Measurements from ENCODE around the gene SCGB1C2. TPM values are rescaled to one million over a fixed set of nuclear protein-coding genes. Genes with fewer than 3 reads are reported as not detected.

Gene SCGB1C2
- total and polyA plus RNA-seq, 5 donors from 2014 or later: not detected

- H3K36me3 ChIP-seq (ENCODE audit: control insufficient read depth, insufficient read depth, low read length): no peaks in the 10 kb centered on the region
- Mint-ChIP-seq H3K36me3 (no peaks in the 10 kb centered on the region), H3K4me1 (peaks cover 0 to 4% (median 0%) of the 10 kb centered on the region in 4 donors), H3K4me3 (no peak overlapping the region), H3K9me3 (no peaks in the 10 kb centered on the region), H3K27me3 (no peaks in the 10 kb centered on the region), H3K27ac (no peak overlapping the region)
- H3K9me3 ChIP-seq (ENCODE audit: control insufficient read depth in 2 of 2, low read length in 2 of 2): no peaks in the 10 kb centered on the region
- no peaks in the 10 kb centered on the region for H3K27me3 ChIP-seq (ENCODE audit: control insufficient read depth, insufficient read depth, low read length)
- H3K27ac ChIP-seq (ENCODE audit: insufficient read depth, low read length, poor library complexity, severe bottlenecking): no peak overlapping the region
- no peak for DNase-seq
- H3K4me1 ChIP-seq (ENCODE audit: control insufficient read depth, insufficient read depth, low read length, poor library complexity, severe bottlenecking): peaks cover 4% of the 10 kb centered on the region
- ATAC-seq (ENCODE audit: low read depth in 2 of 2): no peak
- no peak overlapping the region for H3K4me3 ChIP-seq (ENCODE audit: low read depth, low read length)
Observed at GRCh38 chr17:146546-146945, 9.2 kb downstream of the SCGB1C2 start.

- H3K4me3 ChIP-seq (ENCODE audit: low read depth, low read length): no peak overlapping the region
- Mint-ChIP-seq H3K4me3 (no peak overlapping the region), H3K9me3 (no peaks in the 10 kb centered on the region), H3K4me1 (peaks cover 0 to 4% (median 0%) of the 10 kb centered on the region in 4 donors), H3K27ac (no peak overlapping the region), H3K27me3 (no peaks in the 10 kb centered on the region), H3K36me3 (no peaks in the 10 kb centered on the region)
- DNase-seq (no peak), ATAC-seq (ENCODE audit: low read depth in 2 of 2) (no peak)
- H3K27me3 ChIP-seq (ENCODE audit: control insufficient read depth, insufficient read depth, low read length): no peaks in the 10 kb centered on the region
- H3K27ac ChIP-seq (ENCODE audit: insufficient read depth, low read length, poor library complexity, severe bottlenecking): no peak overlapping the region
- H3K36me3 ChIP-seq (ENCODE audit: control insufficient read depth, insufficient read depth, low read length): no peaks in the 10 kb centered on the region
- no peaks in the 10 kb centered on the region for H3K9me3 ChIP-seq (ENCODE audit: control insufficient read depth in 2 of 2, low read length in 2 of 2)
- peaks cover 4% of the 10 kb centered on the region for H3K4me1 ChIP-seq (ENCODE audit: control insufficient read depth, insufficient read depth, low read length, poor library complexity, severe bottlenecking)
Observed at GRCh38 chr17:146983-147761, 9.8 kb downstream of the SCGB1C2 start.

DNA sequence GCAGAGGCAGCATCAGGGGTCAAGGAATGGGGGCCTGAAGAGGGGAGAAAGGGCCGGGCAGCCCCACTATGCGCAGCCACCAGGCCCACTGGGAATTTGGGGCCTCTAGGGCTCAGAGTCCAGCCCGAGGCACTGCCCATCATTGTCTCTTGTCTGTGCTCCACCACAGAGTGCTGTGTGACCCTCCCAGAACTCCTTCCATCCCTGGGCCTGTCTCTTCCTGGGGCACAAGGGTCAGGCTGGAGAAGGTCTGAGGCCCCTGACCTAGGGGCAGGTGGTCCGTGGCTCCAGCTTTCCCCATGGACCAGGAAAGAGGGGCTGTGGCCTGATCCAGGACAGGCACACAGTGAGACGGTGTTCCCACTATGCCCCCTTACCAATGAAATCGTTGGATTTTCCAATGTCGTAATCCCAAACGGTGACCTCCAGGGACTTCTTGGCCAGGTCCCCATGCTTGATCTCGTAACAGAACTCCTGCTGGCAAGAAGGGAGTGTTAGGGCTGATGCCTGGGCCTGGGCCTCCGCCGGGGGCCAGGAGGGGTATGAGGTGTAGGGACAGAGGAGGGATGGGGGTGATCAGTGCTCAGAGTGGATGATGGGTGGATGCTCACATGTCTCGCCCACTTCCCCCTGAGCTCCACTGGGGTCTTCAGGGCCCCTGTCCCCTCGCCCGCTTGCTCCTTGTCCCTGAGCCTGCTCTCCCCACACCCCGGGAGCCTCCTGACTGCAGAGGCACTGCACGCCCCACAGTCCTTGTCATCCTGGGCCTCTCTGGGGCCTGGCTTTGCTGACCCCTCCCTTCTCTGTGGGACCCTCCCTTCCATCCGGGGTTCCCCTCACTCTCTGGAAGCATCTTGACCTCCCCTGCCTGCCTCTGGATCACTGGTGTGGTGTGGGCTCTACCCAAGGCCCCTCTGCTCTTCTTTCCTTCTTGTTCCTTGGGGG, 10.7 kb downstream of the SCGB1C2 start:
- Mint-ChIP-seq H3K9me3 (no peaks in the 10 kb centered on the region), H3K27me3 (no peaks in the 10 kb centered on the region), H3K4me1 (peaks cover 0 to 4% (median 0%) of the 10 kb centered on the region in 4 donors), H3K36me3 (no peaks in the 10 kb centered on the region), H3K4me3 (no peak overlapping the region), H3K27ac (no peak overlapping the region)
- Histone ChIP-seq H3K4me3 (ENCODE audit: low read depth, low read length) (no peak overlapping the region), H3K27me3 (ENCODE audit: control insufficient read depth, insufficient read depth, low read length) (no peaks in the 10 kb centered on the region), H3K27ac (ENCODE audit: insufficient read depth, low read length, poor library complexity, severe bottlenecking) (no peak overlapping the region), H3K9me3 (ENCODE audit: control insufficient read depth in 2 of 2, low read length in 2 of 2) (no peaks in the 10 kb centered on the region), H3K4me1 (ENCODE audit: control insufficient read depth, insufficient read depth, low read length, poor library complexity, severe bottlenecking) (peaks cover 4% of the 10 kb centered on the region), H3K36me3 (ENCODE audit: control insufficient read depth, insufficient read depth, low read length) (no peaks in the 10 kb centered on the region)
- ATAC-seq (ENCODE audit: low read depth in 2 of 2): no peak
- DNase-seq: no peak

GRCh38 chr17:148757-149156, 11.4 kb downstream of the SCGB1C2 start:
- H3K4me1 ChIP-seq (ENCODE audit: control insufficient read depth, insufficient read depth, low read length, poor library complexity, severe bottlenecking): peaks cover 1% of the 10 kb centered on the region
- H3K4me3 ChIP-seq (ENCODE audit: low read depth, low read length): no peak overlapping the region
- Mint-ChIP-seq H3K4me1 (no peaks in the 10 kb centered on the region), H3K36me3 (no peaks in the 10 kb centered on the region), H3K27ac (no peak overlapping the region), H3K9me3 (no peaks in the 10 kb centered on the region), H3K4me3 (no peak overlapping the region), H3K27me3 (no peaks in the 10 kb centered on the region)
- no peaks in the 10 kb centered on the region for H3K27me3 ChIP-seq (ENCODE audit: control insufficient read depth, insufficient read depth, low read length)
- no peak overlapping the region for H3K27ac ChIP-seq (ENCODE audit: insufficient read depth, low read length, poor library complexity, severe bottlenecking)
- ATAC-seq (ENCODE audit: low read depth in 2 of 2): no peak
- DNase-seq: no peak
- no peaks in the 10 kb centered on the region for H3K36me3 ChIP-seq (ENCODE audit: control insufficient read depth, insufficient read depth, low read length)
- no peaks in the 10 kb centered on the region for H3K9me3 ChIP-seq (ENCODE audit: control insufficient read depth in 2 of 2, low read length in 2 of 2)

DNA sequence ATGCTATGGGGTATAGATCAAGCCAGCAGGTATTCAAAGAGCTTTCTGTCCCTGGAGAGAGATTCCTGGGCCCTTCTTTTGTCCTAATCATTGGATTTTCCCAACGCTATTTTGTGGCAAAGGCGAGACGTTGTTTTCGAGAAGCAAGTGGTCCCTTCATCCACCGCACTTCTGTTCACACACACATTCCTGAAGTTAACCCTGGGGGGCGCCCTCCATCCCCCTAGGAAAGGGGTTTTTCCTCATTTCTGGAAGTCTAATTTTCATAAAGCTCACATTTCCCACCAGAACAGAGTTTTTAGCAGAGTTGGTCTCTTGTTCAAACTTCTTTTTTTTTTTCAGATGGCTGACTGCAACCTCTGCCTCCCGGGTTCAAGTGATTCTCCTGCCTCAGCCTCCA, 11.9 kb downstream of the SCGB1C2 start:
- H3K36me3 Mint-ChIP-seq: no peaks in the 10 kb centered on the region
- DNase-seq: no peak
- H3K36me3 ChIP-seq (ENCODE audit: control insufficient read depth, insufficient read depth, low read length): no peaks in the 10 kb centered on the region
- H3K9me3 ChIP-seq (ENCODE audit: control insufficient read depth in 2 of 2, low read length in 2 of 2): no peaks in the 10 kb centered on the region
- H3K4me1 ChIP-seq (ENCODE audit: control insufficient read depth, insufficient read depth, low read length, poor library complexity, severe bottlenecking): no peaks in the 10 kb centered on the region
- no peak overlapping the region for H3K4me3 ChIP-seq (ENCODE audit: low read depth, low read length)
- H3K4me1 Mint-ChIP-seq: no peaks in the 10 kb centered on the region
- no peaks in the 10 kb centered on the region for H3K27me3 ChIP-seq (ENCODE audit: control insufficient read depth, insufficient read depth, low read length)
- H3K4me3 Mint-ChIP-seq: no peak overlapping the region
- ATAC-seq (ENCODE audit: low read depth in 2 of 2): no peak
- H3K9me3 Mint-ChIP-seq: no peaks in the 10 kb centered on the region
- no peak overlapping the region for H3K27ac ChIP-seq (ENCODE audit: insufficient read depth, low read length, poor library complexity, severe bottlenecking)
- H3K27me3 Mint-ChIP-seq: no peaks in the 10 kb centered on the region
- H3K27ac Mint-ChIP-seq: no peak overlapping the region

GRCh38 chr17:149897-150584, 12.7 kb downstream of the SCGB1C2 start:
- Mint-ChIP-seq H3K36me3 (no peaks in the 10 kb centered on the region), H3K27ac (no peak overlapping the region), H3K9me3 (no peaks in the 10 kb centered on the region), H3K27me3 (no peaks in the 10 kb centered on the region), H3K4me3 (no peak overlapping the region), H3K4me1 (no peaks in the 10 kb centered on the region)
- no peak for ATAC-seq (ENCODE audit: low read depth in 2 of 2)
- DNase-seq: no peak
- H3K27me3 ChIP-seq (ENCODE audit: control insufficient read depth, insufficient read depth, low read length): no peaks in the 10 kb centered on the region
- no peaks in the 10 kb centered on the region for H3K36me3 ChIP-seq (ENCODE audit: control insufficient read depth, insufficient read depth, low read length)
- no peaks in the 10 kb centered on the region for H3K9me3 ChIP-seq (ENCODE audit: control insufficient read depth in 2 of 2, low read length in 2 of 2)
- no peaks in the 10 kb centered on the region for H3K4me1 ChIP-seq (ENCODE audit: control insufficient read depth, insufficient read depth, low read length, poor library complexity, severe bottlenecking)
- H3K4me3 ChIP-seq (ENCODE audit: low read depth, low read length): no peak overlapping the region
- H3K27ac ChIP-seq (ENCODE audit: insufficient read depth, low read length, poor library complexity, severe bottlenecking): no peak overlapping the region

DNA sequence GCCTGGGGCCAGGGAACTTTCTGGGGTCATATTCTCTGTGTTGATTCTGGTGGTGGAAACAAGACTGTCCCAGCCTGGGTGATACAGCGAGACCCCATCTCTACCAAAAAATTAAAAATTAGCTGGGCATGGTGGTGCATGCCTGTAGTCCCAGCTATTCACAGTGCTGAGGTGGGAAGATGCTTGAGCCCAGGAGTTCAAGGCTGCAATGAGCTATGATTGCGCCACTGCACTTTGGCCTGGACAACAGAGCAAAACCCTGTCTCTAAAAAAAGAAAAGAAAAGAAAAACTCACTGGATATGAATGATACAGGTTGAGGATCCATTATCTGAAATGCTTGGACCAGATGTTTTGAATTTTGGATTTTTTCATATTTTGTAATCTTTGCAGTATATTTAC, 13.6 kb downstream of the SCGB1C2 start:
- Histone ChIP-seq H3K9me3 (ENCODE audit: control insufficient read depth in 2 of 2, low read length in 2 of 2) (no peaks in the 10 kb centered on the region), H3K4me3 (ENCODE audit: low read depth, low read length) (no peak overlapping the region), H3K4me1 (ENCODE audit: control insufficient read depth, insufficient read depth, low read length, poor library complexity, severe bottlenecking) (no peaks in the 10 kb centered on the region), H3K27me3 (ENCODE audit: control insufficient read depth, insufficient read depth, low read length) (no peaks in the 10 kb centered on the region), H3K36me3 (ENCODE audit: control insufficient read depth, insufficient read depth, low read length) (no peaks in the 10 kb centered on the region), H3K27ac (ENCODE audit: insufficient read depth, low read length, poor library complexity, severe bottlenecking) (no peak overlapping the region)
- Mint-ChIP-seq H3K27me3 (no peaks in the 10 kb centered on the region), H3K36me3 (no peaks in the 10 kb centered on the region), H3K27ac (no peak overlapping the region), H3K9me3 (no peaks in the 10 kb centered on the region), H3K4me1 (no peaks in the 10 kb centered on the region), H3K4me3 (no peak overlapping the region)
- ATAC-seq (ENCODE audit: low read depth in 2 of 2): no peak
- DNase-seq: no peak

All from CD4-positive, CD25-positive, alpha-beta regulatory T cell (primary cell).